ENCODE data around the gene SFT2D1.

DNA sequence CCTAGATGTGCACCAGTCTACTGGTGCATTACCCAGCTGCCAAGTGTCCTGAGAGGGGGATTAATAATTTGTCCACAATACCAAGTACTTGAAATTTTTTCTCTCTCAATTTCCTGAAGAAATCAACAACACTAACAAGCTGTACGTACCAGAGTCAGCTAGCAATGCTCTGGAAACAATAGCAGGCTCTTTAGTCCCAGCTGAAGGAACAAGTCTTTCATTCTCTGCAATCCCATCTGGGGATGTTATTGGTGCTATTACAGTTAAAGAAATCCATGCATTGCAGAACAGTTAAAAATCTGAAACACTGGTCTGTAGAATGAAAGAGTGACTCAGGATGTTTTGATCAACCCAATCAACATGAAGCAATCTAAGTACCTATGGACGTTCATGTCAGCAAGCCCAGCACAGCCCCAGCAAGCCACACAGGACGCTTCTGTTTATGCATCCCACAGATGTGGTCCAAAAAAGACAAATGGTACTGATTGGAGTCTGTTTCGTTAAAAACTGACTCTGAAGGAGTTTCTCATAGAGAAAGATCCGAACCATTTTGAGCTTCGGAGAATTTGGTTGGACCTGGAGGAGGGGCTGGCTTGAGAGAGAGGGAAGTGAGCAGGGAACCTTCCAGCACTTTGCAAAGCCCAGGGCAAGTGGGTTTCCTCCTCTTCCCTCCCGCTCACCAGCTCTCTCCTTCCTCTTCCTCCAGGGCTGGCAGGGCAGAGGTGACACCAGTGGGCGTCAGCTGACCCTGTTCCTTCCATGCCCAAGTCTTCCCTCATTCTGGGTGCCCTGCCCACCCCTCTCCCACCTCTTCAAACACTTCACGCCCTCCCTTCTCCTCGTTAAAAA lies 46.1 kb downstream of the SFT2D1 start:
- TF ChIP-seq POLR2A (IDR thresholded peaks at IDR 0.05), result no peak
- no peak for TF ChIP-seq CTCF (IDR thresholded peaks at IDR 0.05)

Measured in testis (tissue), 2 donors.